HG02970 (cell line): ENCODE measurements around the gene ZEB2.

Experiments used
- ATAC-seq: cut with Tn5 transposase; IDR thresholded peaks from one replicate; pipeline ENCODE4 v1.9.1; 2021; ENCODE audit warnings: mild to moderate bottlenecking, moderate library complexity, moderate number of reproducible peaks; ENCODE audit not compliant: unreplicated experiment, low FRiP score

ZEB2 gene

DNA sequence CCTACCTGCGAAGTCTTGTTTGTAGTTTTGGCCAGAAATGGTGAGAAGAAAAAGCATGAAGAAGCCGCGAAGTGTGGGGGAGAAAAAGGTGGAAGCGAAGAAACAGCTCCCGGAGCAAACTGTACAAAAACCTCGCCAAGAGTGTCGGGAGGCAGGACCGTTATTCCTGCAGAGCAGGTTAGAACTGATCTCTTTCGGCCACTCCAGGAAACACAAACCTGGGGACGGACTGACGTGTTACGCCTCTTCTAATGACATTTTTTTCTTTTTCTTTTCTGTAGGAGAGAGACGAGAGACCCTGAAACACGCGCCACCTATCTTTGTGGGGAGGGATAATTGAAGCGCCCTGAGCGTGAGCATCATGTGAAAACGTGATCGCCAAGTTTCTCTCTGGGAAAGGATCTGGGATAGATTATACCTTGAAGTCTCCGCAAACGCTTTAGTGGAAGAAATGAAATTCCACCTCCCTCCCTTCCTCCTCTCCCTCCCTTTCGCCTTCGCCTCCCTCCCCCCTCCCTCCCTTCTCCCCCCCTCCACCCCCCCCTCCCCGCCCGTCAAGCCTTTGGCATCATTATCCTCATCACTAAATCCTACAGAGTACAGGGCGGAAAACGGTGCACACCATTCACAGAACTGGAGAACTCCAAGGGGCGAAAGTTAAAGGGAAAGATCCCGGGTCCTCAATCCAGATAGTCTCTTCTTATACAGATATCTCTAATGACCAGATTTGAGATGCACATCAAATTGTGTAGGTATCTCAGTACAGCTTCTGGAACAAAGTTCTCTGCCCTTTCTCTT lies at the start of gene ZEB2:
Gene ZEB2 (minus strand): TSS at position 186 of the 798 bp plus-strand sequence. CDS start 2,769 bp downstream, outside the sequence.
- no peak for ATAC-seq

DNA sequence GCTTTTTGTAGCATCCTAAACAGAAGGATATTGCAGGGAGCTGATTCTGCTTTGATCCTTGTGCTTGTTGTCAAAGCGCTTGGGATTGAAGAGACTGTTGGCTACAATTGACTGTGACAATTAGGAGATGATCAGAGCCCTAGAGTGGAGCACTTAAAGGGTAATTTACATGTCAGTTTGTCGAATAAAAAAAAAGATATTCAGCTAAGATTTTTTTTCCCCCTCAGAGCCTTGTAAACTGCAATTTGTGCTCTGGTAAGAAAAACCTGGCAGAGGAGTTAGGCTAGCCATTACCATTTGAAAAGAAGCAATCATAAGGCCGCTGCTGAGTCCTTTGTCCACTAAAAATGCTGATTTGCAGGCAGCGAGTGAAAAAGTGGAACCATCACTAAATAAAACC lies 47.8 kb upstream of the ZEB2 start:
- ATAC-seq: no peak

- ATAC-seq: no peak
These were observed 46.5 kb upstream of the ZEB2 start for GRCh38 chr2:144566448-144566847.

GRCh38 chr2:144560251-144560650 lies 40.3 kb upstream of the ZEB2 start:
- ATAC-seq: no peak

- ATAC-seq: no peak
These were observed 39.8 kb upstream of the ZEB2 start for GRCh38 chr2:144559681-144560080.

DNA sequence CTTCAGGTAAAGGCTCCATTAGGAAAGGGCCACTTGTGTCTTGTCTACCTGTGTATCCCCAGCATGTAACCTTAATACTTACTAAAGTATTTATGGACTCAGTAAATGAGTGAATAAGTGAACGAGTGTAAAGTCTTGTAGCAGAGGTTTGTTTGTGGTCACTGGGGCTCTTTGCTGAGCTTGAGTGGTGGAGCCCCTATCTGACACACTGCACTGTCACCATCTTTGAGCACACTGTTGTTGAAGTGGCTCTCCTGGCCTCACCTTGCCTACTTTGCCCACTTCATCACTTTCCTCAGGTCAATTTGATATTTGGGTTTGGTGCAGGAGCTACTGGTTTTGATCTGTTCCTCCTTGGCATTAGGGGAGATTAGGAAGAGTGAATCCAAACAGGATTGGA lies 39.3 kb upstream of the ZEB2 start:
- ATAC-seq: no peak

DNA sequence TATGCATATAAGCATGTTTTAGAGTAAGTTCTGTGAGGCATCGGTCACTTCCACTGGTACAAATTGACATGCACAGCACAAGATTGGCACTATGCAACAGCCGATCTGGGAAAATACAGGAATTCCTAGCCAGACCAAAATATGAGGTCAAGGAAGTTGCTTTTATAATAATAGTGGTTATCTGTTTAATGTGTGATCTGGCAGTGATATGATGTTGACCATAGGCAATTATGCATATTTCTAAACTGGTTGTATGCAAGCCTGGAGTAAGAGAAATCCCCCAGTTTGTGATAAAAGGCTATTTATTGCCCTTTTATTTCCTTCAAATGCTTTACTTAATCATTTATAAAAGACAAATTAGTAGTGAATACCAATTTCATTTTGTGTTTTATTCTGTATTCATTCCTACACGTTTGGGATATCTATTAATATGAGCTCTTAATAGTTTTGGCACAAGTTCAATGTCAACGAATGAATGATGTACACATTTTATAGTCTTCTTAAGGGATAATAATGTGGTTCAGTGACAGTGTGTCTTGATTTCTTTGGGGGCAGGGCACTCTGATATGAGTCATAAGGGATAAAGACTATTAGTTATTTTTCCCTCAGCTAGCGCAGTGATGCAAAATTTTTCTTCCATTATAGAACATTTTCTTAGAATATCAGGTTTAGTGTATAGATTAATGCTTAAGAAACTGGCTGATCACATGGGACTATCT lies 34.7 kb upstream of the ZEB2 start:
- ATAC-seq: no peak

DNA sequence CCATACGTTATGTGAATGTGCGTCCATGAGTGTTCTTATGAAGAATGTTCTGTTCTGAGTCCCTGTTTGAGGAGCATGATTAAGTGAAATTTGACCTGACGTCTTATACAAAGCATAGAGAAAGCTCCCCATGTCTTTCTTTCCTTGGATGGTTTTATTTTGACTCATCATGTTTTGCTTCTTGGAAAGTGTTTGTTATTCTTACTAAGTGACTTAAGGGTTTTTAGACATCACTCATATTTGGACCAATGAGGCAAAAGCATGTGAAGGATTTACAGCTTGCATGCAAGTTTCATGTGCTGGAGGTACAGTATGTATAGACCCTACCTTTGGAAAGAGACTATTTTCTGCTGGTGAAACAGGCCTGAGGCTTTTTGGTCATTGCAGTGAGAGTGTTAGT lies 33.5 kb upstream of the ZEB2 start:
- no peak for ATAC-seq

DNA sequence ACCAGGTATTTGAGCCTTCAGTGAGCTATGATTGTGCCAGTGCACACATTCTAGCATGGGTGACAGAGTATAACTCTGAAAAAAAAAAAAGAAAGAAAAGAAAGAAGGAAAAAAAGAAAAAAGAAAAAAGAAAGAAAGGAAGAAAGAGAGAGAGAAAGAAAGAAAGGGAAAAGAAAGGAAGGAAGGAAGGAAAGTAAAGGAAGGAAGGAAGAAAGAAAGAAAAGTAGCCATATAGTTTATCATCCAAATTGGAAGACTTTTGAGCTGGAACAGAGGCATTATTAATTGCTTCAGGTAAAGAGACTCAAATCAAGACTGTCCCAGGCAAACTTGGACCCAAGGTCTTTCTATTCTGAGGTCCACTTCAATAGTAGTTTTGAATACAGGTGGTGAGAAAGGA lies 32.9 kb upstream of the ZEB2 start:
- ATAC-seq: no peak

GRCh38 chr2:144550911-144551310 lies 31.0 kb upstream of the ZEB2 start:
- ATAC-seq: no peak

DNA sequence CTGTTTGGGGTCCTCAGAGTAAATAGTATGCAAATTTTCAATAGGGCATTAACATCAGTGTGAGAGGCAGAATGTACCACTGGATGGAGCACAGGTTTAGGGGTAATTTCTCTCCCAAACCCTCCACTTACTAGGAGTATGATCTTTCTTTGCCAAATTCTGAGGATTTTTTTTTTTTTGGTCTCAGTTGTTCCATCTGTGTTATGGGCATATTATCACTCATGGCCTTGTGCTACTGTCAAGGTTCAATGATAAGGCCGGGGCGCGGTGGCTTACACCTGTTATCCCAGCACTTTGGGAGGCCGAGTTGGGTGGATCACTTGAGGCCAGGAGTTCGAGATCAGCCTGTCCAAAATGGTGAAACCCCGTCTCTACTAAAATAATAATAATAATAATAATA lies 30.2 kb upstream of the ZEB2 start:
- ATAC-seq: no peak

DNA sequence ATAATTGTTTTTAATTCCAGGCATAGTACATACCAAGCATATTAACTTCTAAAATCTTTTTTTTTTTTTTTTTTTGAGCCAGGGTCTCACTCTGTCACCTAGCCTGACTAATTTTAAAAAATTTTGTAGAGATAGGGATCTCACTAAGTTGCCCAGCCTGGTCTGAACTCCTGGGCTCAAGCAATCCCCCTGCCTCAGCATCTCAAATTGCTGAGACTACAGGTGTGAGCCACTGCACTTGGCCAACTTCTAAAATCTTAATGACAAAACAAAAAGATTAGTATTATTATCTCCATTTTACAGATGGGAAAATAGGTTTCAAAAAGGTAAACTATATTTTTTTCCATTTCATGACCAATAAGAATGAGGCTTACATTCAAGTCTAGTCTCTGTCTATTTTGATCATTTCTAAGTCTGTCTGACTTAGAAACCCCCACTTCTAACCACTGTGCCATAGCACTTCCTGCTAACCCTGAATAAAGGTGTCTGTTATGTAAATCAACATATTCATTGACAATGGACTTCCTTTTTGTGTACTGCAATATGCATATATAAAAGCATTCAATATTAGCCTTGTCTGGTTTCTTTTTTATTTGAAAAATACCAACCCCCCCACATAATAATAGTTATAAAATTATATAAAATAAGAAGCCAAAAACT lies 28.7 kb upstream of the ZEB2 start:
- no peak for ATAC-seq

DNA sequence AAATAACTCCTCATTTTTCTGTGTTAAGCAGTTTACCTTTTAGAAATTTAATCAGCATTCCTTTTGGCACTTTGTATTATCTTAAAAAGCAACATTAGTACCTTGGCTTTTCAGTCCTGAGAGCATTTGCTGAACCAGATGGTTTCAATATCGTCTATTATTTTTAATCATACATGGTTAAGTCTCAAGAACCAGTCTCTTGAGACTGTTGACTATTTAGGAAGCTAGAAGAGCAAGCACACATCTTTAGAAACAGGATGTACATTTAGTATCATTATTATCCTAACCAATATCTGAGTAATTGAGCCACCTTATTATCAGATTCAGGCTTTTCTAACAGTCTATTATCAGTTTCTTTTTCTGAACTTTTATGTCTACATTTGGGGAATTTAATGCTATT lies 28.2 kb upstream of the ZEB2 start:
- no peak for ATAC-seq

GRCh38 chr2:144547494-144547893 lies 27.6 kb upstream of the ZEB2 start:
- ATAC-seq: no peak

- ATAC-seq: no peak
These were observed 27.0 kb upstream of the ZEB2 start for GRCh38 chr2:144546933-144547332.

DNA sequence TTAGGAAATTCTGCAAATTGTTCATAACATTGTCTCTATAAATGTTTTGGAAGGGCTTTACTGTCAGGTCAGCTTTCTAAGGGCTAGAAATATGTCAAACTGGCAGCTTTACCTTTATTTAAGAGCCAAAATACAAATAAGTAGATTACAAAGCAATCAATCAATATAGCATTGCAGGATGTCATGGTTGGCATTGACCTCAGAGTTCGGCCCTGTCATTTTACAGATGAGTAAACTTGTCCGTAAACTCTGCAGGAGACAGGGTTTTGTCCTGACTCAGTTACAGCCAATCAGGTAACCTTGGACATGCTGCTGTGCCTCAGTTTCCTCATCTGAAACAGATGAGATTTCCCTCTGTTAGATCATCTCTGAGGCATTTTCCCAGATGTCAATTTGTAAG lies 25.9 kb upstream of the ZEB2 start:
- ATAC-seq: no peak

- no peak for ATAC-seq
These were observed 24.1 kb upstream of the ZEB2 start for GRCh38 chr2:144544053-144544452.

- ATAC-seq: no peak
These were observed 21.5 kb upstream of the ZEB2 start for GRCh38 chr2:144541396-144541795.

DNA sequence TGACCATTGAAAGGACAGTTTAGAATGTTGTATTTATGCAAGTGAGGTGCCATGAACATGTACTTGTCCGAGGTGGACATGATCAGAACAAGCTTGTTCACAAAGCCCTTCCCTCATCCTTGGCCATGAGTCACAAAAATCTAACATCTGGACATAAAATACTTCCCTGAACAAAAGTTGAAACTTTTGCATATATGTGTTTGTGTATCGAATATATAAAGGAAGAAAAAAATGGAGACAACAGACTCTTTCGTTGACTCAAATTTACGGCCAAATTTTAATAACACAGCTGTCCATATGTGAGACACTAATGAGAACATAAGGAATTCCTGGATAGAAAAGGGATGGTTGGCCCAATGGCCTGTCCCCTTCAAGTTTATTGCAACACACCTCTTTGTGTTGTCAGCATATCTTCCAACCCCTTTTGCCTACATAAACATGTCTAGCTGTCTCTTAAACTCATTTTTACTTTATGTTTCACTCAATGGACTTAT lies 19.4 kb upstream of the ZEB2 start:
- no peak for ATAC-seq

- ATAC-seq: no peak
These were observed 15.4 kb upstream of the ZEB2 start for GRCh38 chr2:144535300-144535699.

GRCh38 chr2:144533221-144533620 lies 13.3 kb upstream of the ZEB2 start:
- no peak for ATAC-seq
